ENCODE measurements around the gene CALML3.

Gene CALML3

GRCh38 chr10:5508161-5508604 is 16.6 kb upstream of the CALML3 start:
- no peak for DNase-seq

- DNase-seq: no peak
These were observed 16.0 kb upstream of the CALML3 start for GRCh38 chr10:5508786-5509185.

- DNase-seq: no peak
These were observed 15.5 kb upstream of the CALML3 start for GRCh38 chr10:5509236-5509635.

- no peak for DNase-seq
These were observed 15.1 kb upstream of the CALML3 start for GRCh38 chr10:5509691-5510090.

GRCh38 chr10:5510281-5511072 is 14.3 kb upstream of the CALML3 start:
- DNase-seq: no peak

GRCh38 chr10:5511231-5511884 is 13.4 kb upstream of the CALML3 start:
- no peak for DNase-seq

GRCh38 chr10:5511885-5512280 is 12.9 kb upstream of the CALML3 start:
- no peak for DNase-seq

GRCh38 chr10:5512331-5512730 is 12.4 kb upstream of the CALML3 start:
- DNase-seq: no peak

GRCh38 chr10:5512881-5513612 is 11.7 kb upstream of the CALML3 start:
- DNase-seq: no peak

GRCh38 chr10:5514226-5514850 is 10.4 kb upstream of the CALML3 start:
- no peak for DNase-seq

- DNase-seq: no peak
These were observed 8.6 kb upstream of the CALML3 start for GRCh38 chr10:5515948-5516761.

- no peak for DNase-seq
These were observed 7.2 kb upstream of the CALML3 start for GRCh38 chr10:5517546-5517945.

- DNase-seq: no peak
These were observed 6.6 kb upstream of the CALML3 start for GRCh38 chr10:5518143-5518542.

- DNase-seq: no peak
These were observed 5.7 kb upstream of the CALML3 start for GRCh38 chr10:5519054-5519453.

- DNase-seq: no peak
These were observed 1.7 kb upstream of the CALML3 start for GRCh38 chr10:5522913-5523560.

GRCh38 chr10:5523796-5524574 is 776 bp upstream of the CALML3 start:
- no peak for DNase-seq

- no peak for DNase-seq
These were observed 990 bp downstream of the CALML3 start for GRCh38 chr10:5525561-5526341.

- DNase-seq: no peak
These were observed 2.0 kb downstream of the CALML3 start for GRCh38 chr10:5526691-5527331.

GRCh38 chr10:5527332-5528200 is 2.8 kb downstream of the CALML3 start:
- DNase-seq: no peak
